GM21576 (cell line): ENCODE measurements around the gene RECK.
A peak's percentile ranks its signal among the peaks of the same experiment; 100 is the strongest.
"Not testable (repeated sequence)": the region's sequence is repeated elsewhere in the genome, so short reads cannot be mapped to it uniquely, and the experiment has no call there.

Experiments
- ATAC-seq: cut with Tn5 transposase; IDR thresholded peaks from one replicate; pipeline ENCODE4 v1.9.1; 2021; ENCODE audit warnings: mild to moderate bottlenecking, moderate library complexity; ENCODE audit not compliant: unreplicated experiment

RECK gene

GRCh38 chr9:36063804-36064447 is 27.2 kb downstream of the RECK start:
- ATAC-seq, result no peak

- ATAC-seq, result no peak
These were observed 27.8 kb downstream of the RECK start for GRCh38 chr9:36064448-36065037.

GRCh38 chr9:36074055-36074454 is 37.3 kb downstream of the RECK start:
- no peak for ATAC-seq

- no peak for ATAC-seq
These were observed 38.3 kb downstream of the RECK start for GRCh38 chr9:36074870-36075532.

GRCh38 chr9:36078051-36078450 is 41.3 kb downstream of the RECK start:
- no peak for ATAC-seq

- ATAC-seq, result no peak
These were observed 43.8 kb downstream of the RECK start for GRCh38 chr9:36080519-36080918.

- ATAC-seq, result no peak
These were observed 46.2 kb downstream of the RECK start for GRCh38 chr9:36082931-36083330.

GRCh38 chr9:36086442-36086841 is 49.7 kb downstream of the RECK start:
- ATAC-seq, result no peak

GRCh38 chr9:36087054-36087453 is 50.3 kb downstream of the RECK start:
- ATAC-seq, result not testable (repeated sequence)

- no peak for ATAC-seq
These were observed 51.3 kb downstream of the RECK start for GRCh38 chr9:36088020-36088419.

GRCh38 chr9:36091026-36091953 is 54.6 kb downstream of the RECK start:
- no peak for ATAC-seq

- no peak for ATAC-seq
These were observed 55.3 kb downstream of the RECK start for GRCh38 chr9:36092014-36092413.

- ATAC-seq, result peak; percentile 99
These were observed 55.9 kb downstream of the RECK start for GRCh38 chr9:36092509-36093215.

- ATAC-seq, result no peak
These were observed 56.7 kb downstream of the RECK start for GRCh38 chr9:36093384-36093783.

- ATAC-seq, result no peak
These were observed 63.0 kb downstream of the RECK start for GRCh38 chr9:36099718-36100117.

- ATAC-seq, result no peak
These were observed 63.8 kb downstream of the RECK start for GRCh38 chr9:36100532-36100931.

- ATAC-seq, result no peak
These were observed 65.4 kb downstream of the RECK start for GRCh38 chr9:36101916-36102741.

GRCh38 chr9:36102742-36103495 is 66.2 kb downstream of the RECK start:
- ATAC-seq, result peak; percentile 66

GRCh38 chr9:36109071-36109470 is 72.4 kb downstream of the RECK start:
- no peak for ATAC-seq
